Smooth muscle cell (in vitro differentiated cells): ENCODE measurements around the gene OPN1SW. TPM values are rescaled to one million over a fixed set of nuclear protein-coding genes. Genes with fewer than 3 reads are reported as not detected.

Source experiments
- DNase-seq: peaks from one replicate; lab custom pipeline; 2025; ENCODE audit not compliant: unreplicated experiment; lab: John Stamatoyannopoulos, UW
- H2AFZ ChIP-seq: fragments of 200-600 bp; sonication (generic); 2 replicates; pipeline ENCODE4 v1.6.0; 2016; ENCODE audit warnings: antibody characterized with exemption, low read depth, mild to moderate bottlenecking
- H3F3A ChIP-seq: fragments of 200-600 bp; sonication (generic); 2 replicates; pipeline ENCODE4 v1.6.0; 2017; ENCODE audit warnings: antibody characterized with exemption, low read depth
- H3K27ac ChIP-seq: fragments of 200-600 bp; sonication (generic); 2 replicates; pipeline ENCODE4 v1.5.1; 2016; ENCODE audit warnings: low read depth, mild to moderate bottlenecking
- H3K27me3 ChIP-seq: fragments of 200-600 bp; sonication (generic); 2 replicates; pipeline ENCODE4 v1.6.1; 2016; ENCODE audit warnings: low read depth, mild to moderate bottlenecking
- H3K36me3 ChIP-seq: fragments of 200-600 bp; sonication (generic); 2 replicates; pipeline ENCODE4 v1.5.1; 2016; ENCODE audit warnings: low read depth
- H3K4me1 ChIP-seq: fragments of 200-600 bp; sonication (generic); 2 replicates; pipeline ENCODE4 v1.5.1; 2016; ENCODE audit warnings: low read depth
- H3K4me2 ChIP-seq: fragments of 200-600 bp; sonication (generic); 2 replicates; pipeline ENCODE4 v1.6.0; 2016; ENCODE audit warnings: mild to moderate bottlenecking
- H3K4me3 ChIP-seq: fragments of 200-600 bp; sonication (generic); 2 replicates; pipeline ENCODE4 v1.5.1; 2016; ENCODE audit warnings: mild to moderate bottlenecking
- H3K79me2 ChIP-seq: fragments of 200-600 bp; sonication (generic); 2 replicates; pipeline ENCODE4 v1.6.0; 2016; ENCODE audit warnings: low read depth, mild to moderate bottlenecking
- H3K9ac ChIP-seq: fragments of 200-600 bp; sonication (generic); 2 replicates; pipeline ENCODE4 v1.6.0; 2016; ENCODE audit warnings: low read depth
- H3K9me3 ChIP-seq: fragments of 200-600 bp; sonication (generic); replicated peaks from 2 replicates; pipeline ENCODE4 v1.5.1; 2016; ENCODE audit warnings: low read depth
- H4K20me1 ChIP-seq: fragments of 200-600 bp; sonication (generic); 2 replicates; pipeline ENCODE4 v1.6.0; 2016; ENCODE audit warnings: low read depth
- CTCF ChIP-seq: fragments of 200-600 bp; sonication (generic); IDR thresholded peaks from 2 replicates; pipeline ENCODE4 v1.5.1; 2017; ENCODE audit warnings: borderline replicate concordance, mild to moderate bottlenecking, antibody characterized with exemption; ENCODE audit not compliant: insufficient read depth, poor library complexity, severe bottlenecking
- WGBS: methylation state at CpG from one replicate; pipeline ENCODE4 v1.1.7; 2016; ENCODE audit warnings: low lambda C conversion rate; 5-methylcytosine and 5-hydroxymethylcytosine counted together
- polyA plus RNA-seq: library from polyadenylated mRNA; unstranded; fragments of >200 nt; fragmentation: Nextera tagmentation; extraction: Ambion mirVana; gene quantifications from 2 replicates; pipeline ENCODE4 v1.2.1, GENCODE V29; 2016
- total RNA-seq: library from RNA; depleted of rRNA; stranded (reverse); fragments of >200 nt; gene quantifications from 2 replicates; pipeline ENCODE4 v1.2.3, GENCODE V29; 2014

The OPN1SW gene
- total and polyA plus RNA-seq, 2 experiments from 2014 or later: 1.7 TPM; not detected in 1

GRCh38 chr7:128741491-128741890, 34.1 kb downstream of the OPN1SW start:
- H3K9ac ChIP-seq: peak overlapping the region; percentile 100

GRCh38 chr7:128740996-128741395, 34.6 kb downstream of the OPN1SW start:
- H3F3A ChIP-seq: peaks cover 18% of the 10 kb centered on the region
- TF ChIP-seq CTCF: no peak
- peak overlapping the region; percentile 100 for H3K9ac ChIP-seq
- peaks cover 67% of the 10 kb centered on the region for H4K20me1 ChIP-seq
- H3K79me2 ChIP-seq: peaks cover 68% of the 10 kb centered on the region
- H3K9me3 ChIP-seq: no peaks in the 10 kb centered on the region
- no peaks in the 10 kb centered on the region for H3K27me3 ChIP-seq
- no peaks in the 10 kb centered on the region for H3K36me3 ChIP-seq
- peaks cover 35% of the 10 kb centered on the region for H3K4me1 ChIP-seq
- peak overlapping the region; percentile 97 for H3K4me2 ChIP-seq
- DNase-seq: no peak
- peak overlapping the region; percentile 98 for H3K27ac ChIP-seq
- H2AFZ ChIP-seq: no peak overlapping the region
- H3K4me3 ChIP-seq: peak overlapping the region; percentile 92
- 55% methylated on average over 3 of the region's 3 CpGs for WGBS

More at GRCh38 chr7:128741491-128741890, 34.1 kb downstream of the OPN1SW start:
- peak overlapping the region; percentile 98 for H3K27ac ChIP-seq
- H3K79me2 ChIP-seq: peaks cover 73% of the 10 kb centered on the region
- no peak for DNase-seq
- peak overlapping the region; percentile 92 for H3K4me3 ChIP-seq
- H2AFZ ChIP-seq: no peak overlapping the region
- peaks cover 18% of the 10 kb centered on the region for H3F3A ChIP-seq
- 75% methylated on average over 3 of the region's 3 CpGs for WGBS
- no peaks in the 10 kb centered on the region for H3K27me3 ChIP-seq
- H3K9me3 ChIP-seq: no peaks in the 10 kb centered on the region
- peaks cover 35% of the 10 kb centered on the region for H3K4me1 ChIP-seq
- H4K20me1 ChIP-seq: peaks cover 71% of the 10 kb centered on the region
- no peaks in the 10 kb centered on the region for H3K36me3 ChIP-seq
- H3K4me2 ChIP-seq: peak overlapping the region; percentile 97
- TF ChIP-seq CTCF: no peak

GRCh38 chr7:128739990-128740682, 35.5 kb downstream of the OPN1SW start:
- Histone ChIP-seq H3K4me3 (peak overlapping the region; percentile 92), H3K9me3 (no peaks in the 10 kb centered on the region), H3K27ac (peak overlapping the region; percentile 98), H3K4me2 (peak overlapping the region; percentile 97), H3K36me3 (no peaks in the 10 kb centered on the region), H4K20me1 (peaks cover 58% of the 10 kb centered on the region), H2AFZ (no peak overlapping the region), H3K27me3 (no peaks in the 10 kb centered on the region), H3K9ac (peak overlapping the region; percentile 100), H3K4me1 (peaks cover 35% of the 10 kb centered on the region), H3F3A (peaks cover 18% of the 10 kb centered on the region), H3K79me2 (peaks cover 59% of the 10 kb centered on the region)
- DNase-seq: no peak
- 12% methylated on average over 13 of the region's 13 CpGs for WGBS
- no peak for TF ChIP-seq CTCF
